Neural cell (in vitro differentiated cells): ENCODE data around the gene BRD8.

Source experiments
- CTCF ChIP-seq: fragments of 450-650 bp; IDR thresholded peaks from 2 replicates; pipeline ENCODE4 v1.5.1; 2014; ENCODE audit warnings: antibody characterized with exemption, mild to moderate bottlenecking, moderate library complexity; ENCODE audit not compliant: poor library complexity, severe bottlenecking
- EP300 ChIP-seq: fragments of 450-650 bp; conservative IDR thresholded peaks from 2 replicates; pipeline ENCODE4 v1.6.1; 2014; ENCODE audit warnings: antibody characterized with exemption, mild to moderate bottlenecking, moderate library complexity; ENCODE audit not compliant: poor library complexity, severe bottlenecking
- EZH2 ChIP-seq: fragments of 200-600, 300-800 bp; shearing (Covaris generic), sonication (generic); IDR thresholded peaks from 2 replicates; pipeline ENCODE4 v1.6.1; 2014; ENCODE audit warnings: antibody characterized with exemption, low read length, borderline replicate concordance, mild to moderate bottlenecking; ENCODE audit not compliant: insufficient read depth, poor library complexity, severe bottlenecking
- POLR2AphosphoS5 ChIP-seq: IDR thresholded peaks from 2 replicates; pipeline ENCODE4 v1.6.1; 2012
- RAD21 ChIP-seq: fragments of 450-650 bp; conservative IDR thresholded peaks from 2 replicates; pipeline ENCODE4 v1.6.1; 2014; ENCODE audit warnings: antibody characterized with exemption, mild to moderate bottlenecking, moderate library complexity
- REST ChIP-seq: IDR thresholded peaks from 2 replicates; pipeline ENCODE4 v1.6.1; 2012; ENCODE audit warnings: borderline replicate concordance
- SMC3 ChIP-seq: fragments of 450-650 bp; conservative IDR thresholded peaks from 2 replicates; pipeline ENCODE4 v1.6.1; 2014; ENCODE audit warnings: antibody characterized with exemption, mild to moderate bottlenecking, moderate library complexity; ENCODE audit not compliant: poor library complexity
- TAF1 ChIP-seq: IDR thresholded peaks from 2 replicates; pipeline ENCODE4 v1.6.1; 2012; ENCODE audit warnings: low read depth

- no peak for TF ChIP-seq CTCF
- no peak for TF ChIP-seq EP300
- TF ChIP-seq EZH2, result no peak
- TF ChIP-seq POLR2AphosphoS5, result no peak
- no peak for TF ChIP-seq TAF1
- TF ChIP-seq RAD21, result no peak
- no peak for TF ChIP-seq REST
- no peak for TF ChIP-seq SMC3
Measured at GRCh38 chr5:138102454-138103318, 75.7 kb downstream of the BRD8 start.
